GM19099 (cell line): ENCODE results near the gene ARHGAP15.

ENCODE experiments used
- POLR2A ChIP-seq: IDR thresholded peaks from 3 replicates; pipeline ENCODE4 v1.6.1; 2011; ENCODE audit warnings: low read depth; ENCODE audit not compliant: insufficient read length; ENCODE audit errors: extremely low read depth

Gene ARHGAP15

GRCh38 chr2:143433251-143433650 is 304.0 kb downstream of the ARHGAP15 start:
- no peak for TF ChIP-seq POLR2A

- no peak for TF ChIP-seq POLR2A
Observed at GRCh38 chr2:143433840-143434239, 304.6 kb downstream of the ARHGAP15 start.

GRCh38 chr2:143434445-143434844 is 305.2 kb downstream of the ARHGAP15 start:
- TF ChIP-seq POLR2A = no peak

- no peak for TF ChIP-seq POLR2A
Observed at GRCh38 chr2:143435131-143435530, 305.9 kb downstream of the ARHGAP15 start.

- TF ChIP-seq POLR2A = no peak
Observed at GRCh38 chr2:143436951-143437350, 307.7 kb downstream of the ARHGAP15 start.

- TF ChIP-seq POLR2A = no peak
Observed at GRCh38 chr2:143440411-143441012, 311.3 kb downstream of the ARHGAP15 start.

- TF ChIP-seq POLR2A = no peak
Observed at GRCh38 chr2:143442193-143442592, 313.0 kb downstream of the ARHGAP15 start.

GRCh38 chr2:143451642-143452281 is 322.5 kb downstream of the ARHGAP15 start:
- no peak for TF ChIP-seq POLR2A

- TF ChIP-seq POLR2A = no peak
Observed at GRCh38 chr2:143452817-143453451, 323.7 kb downstream of the ARHGAP15 start.

- TF ChIP-seq POLR2A = no peak
Observed at GRCh38 chr2:143453981-143454511, 324.8 kb downstream of the ARHGAP15 start.

- TF ChIP-seq POLR2A = no peak
Observed at GRCh38 chr2:143455317-143455716, 326.1 kb downstream of the ARHGAP15 start.

GRCh38 chr2:143458258-143459190 is 329.3 kb downstream of the ARHGAP15 start:
- no peak for TF ChIP-seq POLR2A

- no peak for TF ChIP-seq POLR2A
Observed at GRCh38 chr2:143460382-143460781, 331.2 kb downstream of the ARHGAP15 start.

- TF ChIP-seq POLR2A = no peak
Observed at GRCh38 chr2:143463719-143464118, 334.5 kb downstream of the ARHGAP15 start.

- TF ChIP-seq POLR2A = no peak
Observed at GRCh38 chr2:143466391-143466790, 337.2 kb downstream of the ARHGAP15 start.

- TF ChIP-seq POLR2A = no peak
Observed at GRCh38 chr2:143467011-143467410, 337.8 kb downstream of the ARHGAP15 start.
